ENCODE data around the gene SEPTIN2.
"Not testable (repeated sequence)": the region's sequence is repeated elsewhere in the genome, so short reads cannot be mapped to it uniquely, and the experiment has no call there.

Gene SEPTIN2

DNA sequence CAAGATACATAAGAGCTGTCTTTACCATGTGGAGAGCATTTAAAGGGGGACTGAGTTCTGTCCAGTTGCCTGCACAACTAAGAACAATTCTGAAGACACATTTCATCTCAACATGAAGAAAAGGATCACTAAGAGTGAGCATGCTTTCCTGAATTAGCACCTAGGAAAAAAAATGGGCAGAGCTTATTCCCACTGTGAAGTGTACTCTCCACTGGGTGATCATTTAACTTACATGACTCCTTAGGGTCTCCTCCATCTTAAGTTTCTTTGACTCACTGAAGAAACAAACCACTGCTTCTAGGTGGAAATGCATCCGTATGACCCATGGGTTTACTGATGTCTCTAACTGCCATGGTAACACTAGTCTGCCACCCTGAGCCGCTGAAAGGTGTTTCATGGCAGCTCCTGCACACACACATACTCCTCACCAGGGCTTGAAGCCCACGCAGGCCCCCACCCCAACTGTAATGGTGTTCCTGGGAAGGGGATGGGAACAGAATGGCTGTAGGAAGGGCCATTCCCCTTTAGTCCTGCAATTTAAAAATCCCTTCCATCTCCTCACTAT, 27.3 kb upstream of the SEPTIN2 start:
- DNase-seq: no peak

DNA sequence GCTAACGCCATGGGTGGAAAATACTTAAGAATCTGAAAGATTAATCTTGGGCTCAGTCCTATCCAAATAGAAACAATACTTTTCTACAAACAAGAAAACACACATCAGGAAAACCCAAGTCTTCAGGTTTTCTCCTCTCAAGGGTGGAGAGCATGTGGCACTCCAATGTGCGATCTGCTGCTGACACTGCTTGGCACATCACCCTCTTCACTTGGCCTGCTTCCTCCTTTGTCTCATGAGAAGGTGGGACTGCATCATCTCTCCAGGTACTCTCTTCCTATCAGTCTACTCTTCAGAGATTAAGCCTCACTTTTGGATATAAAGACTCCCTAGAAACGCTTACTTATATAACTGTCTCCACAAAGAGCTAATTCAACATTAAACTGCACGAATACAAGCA, 26.7 kb upstream of the SEPTIN2 start:
- no peak for DNase-seq

DNA sequence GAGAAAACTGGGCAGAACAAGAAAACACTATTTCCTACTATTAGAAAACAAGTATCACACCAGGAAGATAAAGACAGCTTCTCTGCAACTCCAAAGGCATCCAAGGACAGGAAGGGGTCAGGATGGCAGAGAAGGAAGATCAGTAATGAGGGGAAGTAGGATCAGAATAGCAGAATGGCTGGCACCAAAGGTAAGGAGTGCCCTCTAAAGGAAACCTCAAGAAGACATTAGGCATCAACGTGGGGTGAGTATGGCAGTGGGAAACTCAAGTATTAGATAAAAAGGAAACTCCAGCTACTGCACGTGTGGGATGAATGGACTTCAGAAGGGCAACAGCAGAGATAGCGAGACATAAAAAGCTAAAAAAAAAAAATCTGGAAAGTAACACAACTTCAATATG, 26.1 kb upstream of the SEPTIN2 start:
- DNase-seq: no peak

DNA sequence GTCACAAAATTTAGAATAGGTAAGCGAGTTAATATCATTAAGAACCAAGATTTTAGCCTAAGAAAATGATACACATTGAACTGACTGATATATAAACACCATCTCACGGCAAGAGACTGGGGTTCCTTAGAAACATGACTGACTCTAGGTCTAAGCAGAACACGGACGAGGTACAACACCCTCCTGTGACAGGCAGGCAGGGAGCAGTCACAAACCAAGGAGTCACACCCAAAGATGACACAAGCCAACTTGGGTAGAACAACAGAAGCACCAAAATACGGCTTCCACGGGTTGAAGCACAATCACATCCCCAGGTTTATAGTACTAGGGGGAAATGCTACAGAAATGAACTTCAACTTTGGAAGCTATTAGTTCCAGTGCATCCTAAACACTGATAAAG, 24.6 kb upstream of the SEPTIN2 start:
- no peak for DNase-seq

DNA sequence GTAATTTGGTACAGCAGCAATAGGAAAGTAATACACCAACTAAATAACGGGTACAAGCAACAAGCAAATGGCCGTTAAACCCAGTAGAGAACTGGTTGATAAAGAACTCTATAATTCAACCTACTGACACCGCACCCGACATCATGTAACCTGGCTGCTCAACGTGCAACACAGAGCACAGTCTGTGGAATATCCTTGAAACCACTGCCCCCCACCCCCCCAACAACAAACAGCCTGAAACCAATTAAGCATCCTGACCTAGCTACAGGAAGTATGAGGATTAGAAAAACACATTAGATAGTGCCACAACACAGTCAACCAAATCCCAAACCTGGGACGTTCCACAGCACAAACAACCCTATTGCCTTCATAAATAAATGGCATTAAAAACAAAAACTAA, 23.7 kb upstream of the SEPTIN2 start:
- no peak for DNase-seq

DNA sequence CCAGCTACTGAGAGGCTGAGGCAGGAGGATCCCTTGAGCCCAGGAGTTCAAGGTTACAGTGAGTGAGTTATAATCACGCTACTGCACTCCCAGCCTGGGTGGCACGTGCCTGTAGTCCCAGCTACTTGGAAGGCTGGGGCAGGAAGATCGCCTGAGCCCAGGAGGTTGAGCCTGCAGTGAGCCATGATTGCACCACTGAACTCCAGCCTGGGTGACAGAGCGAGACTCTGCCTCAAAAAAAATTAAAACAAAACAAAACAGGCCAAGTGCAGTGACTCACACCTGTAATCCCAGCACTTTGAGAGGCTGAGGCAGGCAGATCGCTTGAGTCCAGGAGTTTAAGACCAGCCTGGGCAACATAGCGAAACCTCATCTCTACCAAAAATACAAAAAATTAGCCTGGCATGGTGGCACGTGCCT, 22.3 kb upstream of the SEPTIN2 start:
- DNase-seq: not testable (repeated sequence)

DNA sequence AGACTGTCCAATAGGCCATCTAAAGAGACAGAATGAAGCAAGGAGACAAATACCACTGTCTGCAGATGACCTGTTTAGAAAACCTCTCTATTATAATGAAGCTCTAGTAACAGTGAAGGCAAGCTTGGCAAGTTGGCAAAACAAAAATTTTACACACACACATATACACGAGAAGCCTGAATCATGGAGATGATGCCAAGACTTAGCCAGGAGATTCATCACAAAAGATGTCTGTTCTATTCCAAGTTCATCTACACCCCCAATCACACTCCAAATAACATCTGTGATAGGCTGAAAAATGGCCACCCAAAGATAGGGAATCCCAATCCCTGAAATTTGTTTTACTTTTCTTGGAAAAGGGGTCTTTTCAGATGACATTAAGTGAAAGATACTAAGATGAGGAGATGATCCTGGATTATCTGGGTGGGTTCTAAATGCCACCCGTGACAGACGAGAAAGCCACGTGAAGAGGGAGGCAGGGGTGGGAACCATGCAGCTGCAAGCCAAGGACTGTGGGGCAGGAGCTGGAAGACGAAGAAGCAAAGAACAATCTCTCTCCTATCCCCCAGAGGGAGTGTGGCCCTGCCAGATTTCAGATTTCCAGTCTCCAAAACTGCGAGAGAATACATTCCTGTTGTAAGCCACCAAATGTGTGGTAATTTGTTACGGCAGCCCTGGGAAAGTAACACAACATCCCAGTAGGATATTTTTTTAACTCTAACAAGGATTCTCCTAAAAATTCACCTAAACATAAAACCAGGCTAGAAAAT, 20.2 kb upstream of the SEPTIN2 start:
- DNase-seq: no peak

DNA sequence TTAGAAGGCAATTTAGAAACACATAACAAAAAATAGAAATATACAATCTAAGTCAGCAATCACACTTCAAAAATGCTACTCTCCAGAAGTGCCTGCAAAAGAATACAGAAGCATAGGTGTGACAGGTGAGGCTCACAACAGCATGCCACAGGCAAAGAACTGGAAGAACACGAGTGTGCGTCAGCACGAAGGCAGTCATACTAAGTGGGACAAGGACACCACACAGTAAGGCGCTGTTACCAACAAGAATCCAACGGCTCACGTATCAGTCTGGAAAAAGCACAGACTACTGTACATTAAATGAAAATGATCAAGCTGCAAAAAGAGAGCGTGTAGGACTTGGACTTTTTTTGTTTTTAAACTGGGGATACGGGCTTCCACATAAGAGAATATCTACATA, 19.0 kb upstream of the SEPTIN2 start:
- no peak for DNase-seq

DNA sequence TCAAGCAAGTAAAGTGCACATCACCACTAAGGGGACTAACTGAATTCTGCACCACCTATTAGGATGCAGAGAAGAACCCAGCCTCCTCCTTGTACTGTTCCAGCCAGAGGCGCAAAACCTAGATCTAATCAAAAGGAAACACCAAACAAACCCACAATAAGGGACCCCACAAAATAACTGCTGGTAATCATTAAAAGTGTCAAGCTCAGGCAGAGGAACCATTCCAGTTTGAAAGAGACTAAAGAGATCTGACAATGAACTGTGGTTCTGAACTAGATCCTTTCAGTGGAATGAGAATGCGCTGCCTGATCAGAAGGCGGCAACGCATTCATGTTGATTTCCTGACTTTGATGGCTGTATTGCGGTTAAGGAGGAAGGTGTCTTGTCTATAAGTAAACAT, 17.1 kb upstream of the SEPTIN2 start:
- no peak for DNase-seq

DNA sequence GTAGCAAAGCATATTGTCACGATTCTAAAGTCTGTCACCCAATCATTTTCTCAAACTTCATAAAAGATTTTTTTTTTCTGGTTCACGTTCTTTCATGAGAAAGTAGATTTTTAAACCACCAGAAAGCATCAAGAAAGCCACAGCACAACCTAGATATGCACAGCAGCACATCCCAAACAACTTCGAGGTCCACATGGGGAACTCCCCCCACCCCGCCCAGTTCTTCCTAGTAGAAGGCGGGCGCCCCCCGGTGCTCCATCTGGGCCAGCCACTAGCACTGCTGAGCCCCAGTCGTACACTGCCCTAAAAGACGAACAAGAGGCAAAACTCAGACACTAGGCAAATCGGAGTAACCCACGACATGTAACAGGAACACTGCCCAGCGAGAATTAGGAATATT, 15.7 kb upstream of the SEPTIN2 start:
- DNase-seq: no peak

DNA sequence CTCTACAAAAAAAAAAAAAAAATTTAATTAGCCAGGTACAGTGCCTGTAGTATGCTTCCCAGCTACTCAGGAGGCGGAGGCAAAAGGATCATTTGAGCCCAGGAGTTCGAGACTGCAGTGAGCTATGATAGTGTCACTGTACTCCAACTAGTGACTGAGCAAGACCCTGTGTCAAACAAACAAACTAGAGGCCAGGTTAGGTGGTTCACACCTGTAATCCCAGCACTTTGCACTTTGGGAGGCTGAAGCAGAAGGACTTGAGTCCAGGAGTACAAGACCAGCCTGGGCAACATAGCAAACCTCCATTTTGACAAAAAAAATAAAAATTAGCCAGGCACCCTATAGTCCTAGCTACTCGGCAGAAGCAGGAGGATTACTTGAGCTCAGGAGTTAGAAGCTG, 13.6 kb upstream of the SEPTIN2 start:
- no peak for DNase-seq

DNA sequence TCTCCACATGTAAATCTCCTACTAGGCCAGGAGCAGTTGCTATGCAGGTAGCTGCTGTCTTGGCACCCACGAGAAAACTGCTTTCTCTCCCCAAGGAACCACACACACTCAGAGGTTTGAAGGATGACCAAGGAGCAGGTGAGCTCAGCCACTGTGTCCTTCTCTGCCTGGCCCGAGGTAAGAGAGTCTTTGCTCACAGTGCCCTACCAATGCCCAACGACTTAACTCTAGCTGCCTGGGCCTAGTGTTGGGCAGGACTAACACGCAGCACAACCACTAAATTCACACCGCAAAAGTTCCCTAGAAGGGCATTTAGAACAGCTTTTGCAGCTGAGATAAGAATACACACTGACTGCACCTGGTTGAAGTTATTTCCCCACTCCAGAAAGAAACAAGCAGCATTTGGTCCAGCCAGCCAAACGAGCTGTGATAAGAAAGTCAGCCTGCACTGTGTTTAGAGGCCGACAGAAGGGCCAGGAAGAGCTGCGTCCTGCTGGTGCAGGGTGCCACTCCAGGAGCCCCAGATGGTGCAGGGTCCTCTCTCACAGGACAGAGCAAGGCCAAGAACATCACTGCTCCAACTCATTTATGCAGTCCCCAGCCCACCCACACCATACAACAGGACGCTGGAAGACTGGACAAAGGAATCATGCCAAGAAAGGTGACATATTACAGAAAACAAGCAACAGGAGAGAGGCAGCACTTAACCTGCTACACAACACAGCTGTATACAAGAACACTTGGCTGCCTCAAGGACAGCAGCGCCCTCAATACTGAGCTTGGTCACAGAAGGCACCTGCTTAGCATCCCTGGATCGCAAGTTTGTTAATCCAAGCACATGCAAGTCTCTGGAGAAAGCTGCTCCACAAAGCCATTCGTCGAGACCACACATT, 12.7 kb upstream of the SEPTIN2 start:
- peak; percentile 11 for DNase-seq

DNA sequence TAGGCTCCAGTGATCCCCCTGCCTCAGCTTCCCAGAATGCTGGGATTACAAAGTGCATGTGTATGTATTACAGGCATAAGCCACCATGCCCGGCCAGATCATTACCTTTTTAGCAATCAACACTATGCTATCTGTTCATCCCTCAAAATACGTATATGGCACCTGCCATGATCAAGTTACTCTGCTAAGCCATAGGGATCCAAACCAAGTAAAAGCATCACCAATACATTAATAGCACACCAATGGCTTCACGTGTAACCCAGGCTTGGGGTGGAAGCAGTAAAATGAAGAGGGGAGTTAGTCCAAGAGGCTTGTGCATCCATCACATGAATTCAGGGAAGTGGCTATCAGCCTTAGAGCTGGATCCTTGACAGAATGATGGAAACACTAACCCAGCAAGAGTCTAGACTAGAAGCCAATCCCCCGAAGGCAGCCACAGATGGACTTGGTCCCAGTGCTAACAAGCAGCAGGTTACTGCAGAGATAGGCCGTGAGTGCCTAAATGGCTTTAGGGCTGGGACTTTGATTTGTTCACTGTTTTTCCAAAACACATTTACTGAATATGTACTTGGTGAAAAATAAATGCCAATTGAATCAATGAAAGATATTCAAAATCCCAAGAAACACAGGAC, 11.6 kb upstream of the SEPTIN2 start:
- no peak for DNase-seq

DNA sequence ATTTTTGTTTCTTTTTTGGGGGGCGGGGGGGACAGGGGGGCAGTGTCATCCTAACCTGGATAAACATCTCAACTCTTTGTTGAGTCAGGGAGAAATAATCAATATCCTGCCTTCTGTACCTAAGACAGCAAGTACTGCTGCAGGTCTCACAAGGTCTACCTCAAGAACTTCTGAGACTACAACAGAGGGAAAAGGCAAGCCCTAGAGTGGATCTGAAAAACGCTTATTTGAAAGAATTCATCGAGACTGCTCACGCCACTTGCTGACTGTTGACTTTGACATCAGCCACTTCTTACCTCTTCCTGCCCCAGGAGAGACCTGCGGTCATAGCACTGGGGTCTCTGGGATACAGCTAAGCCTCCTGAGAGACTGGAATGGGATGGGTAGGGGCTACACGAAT, 8.7 kb upstream of the SEPTIN2 start:
- DNase-seq: no peak

DNA sequence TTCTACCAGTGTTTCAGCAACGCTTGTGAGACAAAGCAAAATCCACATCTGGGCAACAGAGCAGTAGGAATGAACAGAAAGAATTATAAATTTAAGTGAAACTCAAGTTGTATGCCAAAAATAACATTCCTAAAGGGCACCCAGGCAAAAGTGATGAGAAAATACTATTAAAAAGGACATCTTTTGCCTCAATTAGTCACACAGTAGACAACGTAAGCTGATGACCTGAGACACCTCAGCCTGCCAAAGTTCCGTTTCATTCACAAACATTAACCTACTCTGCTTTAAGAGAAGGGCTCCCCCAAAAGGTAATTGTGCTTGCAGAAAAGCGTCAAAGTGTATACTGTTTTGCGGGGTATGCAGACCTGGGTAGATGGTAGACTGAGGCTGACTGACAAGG, 7.5 kb upstream of the SEPTIN2 start:
- no peak for DNase-seq

DNA sequence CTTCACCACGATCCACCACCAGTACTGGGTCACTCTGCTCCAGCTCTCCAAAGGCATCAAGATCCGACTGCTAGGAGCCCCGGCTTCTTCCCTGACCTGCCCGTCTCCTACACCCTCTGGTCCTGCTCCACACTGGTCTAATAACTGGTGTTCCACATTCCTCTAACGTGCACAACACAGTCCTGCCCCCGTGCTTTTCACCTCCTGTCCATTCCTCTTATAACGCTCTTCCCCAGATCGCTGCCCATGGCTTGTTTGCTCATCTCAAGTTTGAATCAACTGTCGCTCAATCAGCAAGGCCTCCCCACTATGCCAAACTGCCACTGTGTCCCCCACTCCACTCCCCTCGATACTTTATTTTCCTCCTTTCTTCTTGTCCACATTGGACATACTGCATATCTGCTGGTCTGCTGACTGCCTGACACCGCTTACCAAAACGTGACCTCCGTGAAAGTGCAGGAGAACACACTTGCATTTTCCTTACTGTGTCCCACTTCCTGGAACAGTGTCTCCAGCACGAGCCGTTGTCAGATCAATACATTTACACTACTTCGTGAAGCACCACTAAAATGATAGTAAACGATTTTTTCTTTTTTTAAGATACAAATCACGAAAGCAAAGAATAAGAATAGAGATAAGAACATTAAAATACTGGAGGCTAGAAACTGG, 6.8 kb upstream of the SEPTIN2 start:
- no peak for DNase-seq

DNA sequence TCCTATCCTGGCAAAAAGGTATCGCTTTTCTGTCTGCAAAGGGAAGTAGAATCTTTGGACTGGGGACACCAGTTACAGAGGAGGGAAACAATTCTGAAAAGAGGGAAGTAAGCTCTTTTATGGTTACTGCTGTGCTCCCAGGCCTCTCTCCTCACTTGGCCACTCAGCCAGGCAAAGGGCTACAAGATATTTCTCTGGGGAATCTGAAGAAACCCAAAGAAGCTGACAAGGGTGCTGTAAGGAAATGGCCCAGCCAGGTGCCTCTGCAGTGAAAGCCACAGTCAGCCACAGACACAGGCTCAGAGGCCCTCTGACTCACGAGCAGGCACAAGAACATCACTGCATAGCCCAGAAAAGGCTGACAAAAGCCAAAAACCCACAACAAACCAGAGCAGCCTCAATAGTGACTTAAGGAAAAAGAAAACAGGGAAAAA, 6.0 kb upstream of the SEPTIN2 start:
- peak; percentile 80 for DNase-seq

DNA sequence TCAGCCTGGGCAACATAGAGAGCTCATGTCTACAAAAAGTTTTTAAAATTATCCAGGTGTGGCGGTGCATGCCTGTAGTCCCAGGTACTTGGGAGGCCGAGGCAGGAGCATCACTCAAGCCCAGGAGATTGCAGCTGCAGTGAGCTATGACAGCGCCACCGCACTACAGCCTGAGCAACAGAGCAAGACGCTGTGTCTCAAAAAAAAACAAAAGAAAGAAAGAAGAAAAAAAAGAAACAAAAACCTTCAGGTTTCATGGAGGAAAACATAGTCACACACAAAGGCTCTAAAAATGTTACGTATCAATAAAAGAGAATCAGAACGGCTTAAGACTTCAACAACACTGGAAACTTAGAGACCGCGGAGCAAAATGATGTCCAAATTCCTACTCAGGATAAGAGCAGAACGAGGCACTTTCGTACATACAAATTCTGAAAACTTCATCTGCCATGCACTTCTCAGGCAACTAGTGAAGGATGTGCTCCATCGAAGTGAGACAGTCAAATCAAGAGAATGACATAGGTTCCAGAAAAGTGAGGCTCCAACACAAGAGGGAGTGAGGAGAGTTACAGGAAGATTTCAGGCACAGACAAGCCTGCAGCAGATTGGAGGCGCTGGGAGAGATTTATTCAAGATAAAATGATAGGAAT, 4.7 kb upstream of the SEPTIN2 start:
- DNase-seq: no peak

DNA sequence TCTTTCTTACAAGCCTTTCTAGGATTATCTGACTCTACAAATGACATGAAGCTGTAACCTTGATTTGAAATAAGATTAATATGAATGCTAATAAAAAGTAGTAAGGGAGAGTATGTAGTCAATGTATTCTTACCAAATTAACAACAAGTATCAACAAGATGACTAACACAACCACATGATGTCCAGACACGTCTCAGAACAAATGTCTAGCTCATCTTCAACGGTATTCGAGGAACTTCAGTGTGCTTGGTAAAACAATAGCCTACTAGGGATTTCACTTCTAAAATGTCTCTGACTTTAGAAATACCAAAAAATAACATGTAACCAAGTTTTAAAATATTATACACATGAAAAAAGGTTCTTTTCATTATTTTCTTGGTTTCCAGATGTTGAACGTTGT, 3.6 kb upstream of the SEPTIN2 start:
- DNase-seq: peak; percentile 8

DNA sequence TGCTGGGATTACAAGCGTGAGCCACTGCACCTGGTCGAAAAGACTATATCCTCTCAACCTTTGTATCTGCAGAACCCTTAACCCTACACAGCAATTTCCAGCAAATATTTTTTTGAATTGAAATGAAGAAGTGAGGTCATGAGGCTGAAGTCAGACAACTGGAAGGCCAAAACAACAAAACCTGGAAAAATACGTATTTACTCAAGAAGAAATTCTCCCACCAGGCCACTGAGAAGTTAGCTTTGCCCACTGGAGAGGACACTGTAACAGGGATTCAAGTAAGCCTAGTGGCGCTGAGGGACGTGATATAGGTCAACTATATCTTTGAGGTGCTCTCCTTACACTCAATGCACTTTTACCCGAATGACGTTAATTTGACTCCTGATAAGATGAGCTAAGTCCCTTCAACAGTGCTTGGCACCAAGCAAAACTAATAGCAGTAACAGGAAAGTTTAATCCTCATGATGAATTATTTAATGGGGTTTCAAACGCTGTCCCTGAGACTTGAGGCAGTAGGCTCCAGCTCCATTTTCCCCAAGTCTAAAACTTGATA, 2.1 kb upstream of the SEPTIN2 start:
- no peak for DNase-seq

DNA sequence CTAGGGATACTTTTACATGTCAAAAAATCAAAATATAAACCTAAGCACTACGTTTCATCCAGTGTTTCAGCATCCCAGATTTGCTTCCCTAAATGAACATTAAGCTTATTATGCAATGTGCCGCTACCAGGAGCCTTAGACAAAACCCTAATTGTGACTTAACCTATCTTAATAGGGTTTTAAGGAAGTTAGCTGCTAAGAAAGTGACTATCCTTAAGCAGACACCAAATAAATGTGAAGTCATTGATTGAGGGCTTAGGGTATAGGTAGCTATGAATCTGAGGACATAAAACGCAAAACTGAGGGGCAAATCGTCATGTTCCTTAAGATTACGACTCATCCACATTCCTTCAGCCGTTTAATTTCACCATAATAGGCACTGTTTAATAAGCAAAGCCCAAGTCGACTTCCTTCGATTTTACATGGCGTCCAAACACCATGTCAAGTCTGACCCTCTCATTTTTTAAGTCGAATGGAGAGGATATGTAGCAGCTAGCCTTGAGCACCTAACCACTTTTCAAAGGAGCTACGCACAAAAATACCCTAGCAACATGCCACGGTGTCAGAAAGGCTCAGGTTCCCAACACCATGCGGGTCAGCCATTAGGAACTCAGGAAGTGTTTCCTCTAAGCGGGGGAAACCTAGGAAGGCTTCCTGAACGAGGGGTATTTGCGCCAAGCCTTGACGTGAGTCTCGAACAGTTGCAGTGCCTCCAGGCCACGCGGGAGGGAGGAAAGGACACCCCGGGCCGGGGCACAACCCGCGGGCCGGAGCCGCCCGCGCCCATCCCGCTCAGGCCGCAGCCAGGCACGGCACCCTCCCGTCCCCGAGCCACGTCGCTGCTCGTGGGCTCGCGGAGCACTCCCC, 1.3 kb upstream of the SEPTIN2 start:
- peak; percentile 74 for DNase-seq

All from OCI-M1 (cell line).